ENCODE measurements around the gene PTPRH. TPM values are rescaled to one million over a fixed set of nuclear protein-coding genes. Genes with fewer than 3 reads are reported as not detected.

Gene PTPRH
- total RNA-seq, 2 experiments from 2014 or later: not detected

DNA sequence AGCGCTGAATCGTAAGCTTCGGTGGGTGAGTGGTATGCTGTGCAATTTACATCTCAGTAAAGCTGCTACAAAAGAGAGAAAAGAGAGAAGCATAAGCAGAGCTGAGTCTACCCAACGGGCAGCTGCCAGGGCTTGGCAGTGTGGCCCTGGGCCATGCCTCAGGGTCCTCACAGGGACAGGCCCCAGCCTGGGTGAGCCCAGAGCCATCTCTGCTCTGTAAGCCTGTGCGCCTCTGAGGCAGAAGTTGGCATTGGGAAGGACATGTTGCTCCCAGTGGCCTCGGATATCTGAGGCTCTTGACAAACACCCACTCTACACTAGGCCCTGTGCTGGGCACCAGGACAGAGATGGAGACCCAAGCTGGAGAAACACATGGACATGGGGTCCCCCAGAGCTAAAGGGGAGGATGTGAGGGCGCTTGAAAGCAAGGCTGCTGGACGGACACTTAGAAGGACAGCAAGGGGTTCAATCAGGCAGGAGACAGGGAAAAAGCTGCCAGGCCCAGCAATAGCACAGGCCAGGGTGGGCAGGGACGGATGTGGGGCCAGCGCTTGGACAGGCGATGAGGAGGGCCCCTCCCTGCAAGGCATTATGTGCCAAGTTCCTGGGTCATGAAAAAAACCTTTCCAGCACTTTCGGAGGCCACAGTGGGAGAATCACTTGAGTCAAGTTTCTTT, 34.8 kb upstream of the PTPRH start:
- no peak for ATAC-seq (ENCODE audit: poor library complexity)
- TF ChIP-seq, protein P1, sequence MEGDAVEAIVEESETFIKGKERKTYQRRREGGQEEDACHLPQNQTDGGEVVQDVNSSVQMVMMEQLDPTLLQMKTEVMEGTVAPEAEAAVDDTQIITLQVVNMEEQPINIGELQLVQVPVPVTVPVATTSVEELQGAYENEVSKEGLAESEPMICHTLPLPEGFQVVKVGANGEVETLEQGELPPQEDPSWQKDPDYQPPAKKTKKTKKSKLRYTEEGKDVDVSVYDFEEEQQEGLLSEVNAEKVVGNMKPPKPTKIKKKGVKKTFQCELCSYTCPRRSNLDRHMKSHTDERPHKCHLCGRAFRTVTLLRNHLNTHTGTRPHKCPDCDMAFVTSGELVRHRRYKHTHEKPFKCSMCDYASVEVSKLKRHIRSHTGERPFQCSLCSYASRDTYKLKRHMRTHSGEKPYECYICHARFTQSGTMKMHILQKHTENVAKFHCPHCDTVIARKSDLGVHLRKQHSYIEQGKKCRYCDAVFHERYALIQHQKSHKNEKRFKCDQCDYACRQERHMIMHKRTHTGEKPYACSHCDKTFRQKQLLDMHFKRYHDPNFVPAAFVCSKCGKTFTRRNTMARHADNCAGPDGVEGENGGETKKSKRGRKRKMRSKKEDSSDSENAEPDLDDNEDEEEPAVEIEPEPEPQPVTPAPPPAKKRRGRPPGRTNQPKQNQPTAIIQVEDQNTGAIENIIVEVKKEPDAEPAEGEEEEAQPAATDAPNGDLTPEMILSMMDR (IDR thresholded peaks at IDR 0.05): no peak
- peaks cover 27% of the 10 kb centered on the region for H3K4me1 ChIP-seq (ENCODE audit: insufficient read depth, low read length)
- H3K27me3 Mint-ChIP-seq: no peaks in the 10 kb centered on the region
- no peak overlapping the region for H3K27ac ChIP-seq (ENCODE audit: low read depth in 1 of 2, low read length in 2 of 2)
- no peaks in the 10 kb centered on the region for H3K27me3 ChIP-seq (ENCODE audit: control insufficient read depth in 1 of 2, insufficient read depth in 2 of 2, low read length in 2 of 2)
- H3K36me3 Mint-ChIP-seq (ENCODE audit: low read depth): peaks cover 59% of the 10 kb centered on the region
- H3K27ac Mint-ChIP-seq: no peak overlapping the region
- ChIA-PET CTCF (interaction anchor here (1.0 kb wide), 1 partner anchor 10 kb away, joined by 3 read pairs; no protein-coding TSS in a partner anchor), POLR2A (no interaction called here)
- no peak overlapping the region for H3K4me3 Mint-ChIP-seq
- no peaks in the 10 kb centered on the region for H3K9me3 ChIP-seq (ENCODE audit: control insufficient read depth in 1 of 2, insufficient read depth in 1 of 2, low read length in 2 of 2)
- DNase-seq: no peak
- no peak overlapping the region for H3K4me3 ChIP-seq (ENCODE audit: low read length)
- intact Hi-C loops (cut with DNase I, micrococcal nuclease): no loop called here
- H3K36me3 ChIP-seq (ENCODE audit: insufficient read depth, low read length): peaks cover 87% of the 10 kb centered on the region
- H3K4me1 Mint-ChIP-seq (ENCODE audit: low read depth): peaks cover 15% of the 10 kb centered on the region
- H3K9me3 Mint-ChIP-seq: no peaks in the 10 kb centered on the region

DNA sequence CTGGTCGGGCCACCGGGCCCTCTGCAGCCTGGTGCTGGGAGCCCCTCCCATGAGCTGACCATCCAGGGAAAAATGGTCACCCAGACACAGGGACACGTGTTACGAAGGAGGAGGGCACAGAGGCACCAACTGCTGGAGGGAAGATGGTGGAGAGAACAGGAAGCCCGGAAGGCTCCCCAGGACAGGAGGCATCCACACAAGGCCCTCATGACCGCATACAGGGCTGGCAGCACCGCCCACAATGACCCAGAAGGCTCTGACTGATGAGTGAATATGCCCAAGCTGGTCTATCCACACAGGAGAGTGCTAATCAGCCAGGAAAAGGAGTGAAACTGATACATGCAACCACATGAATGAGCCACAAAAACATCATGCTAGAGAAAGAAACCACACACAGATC, 33.2 kb upstream of the PTPRH start:
- Histone ChIP-seq H3K4me3 (ENCODE audit: low read length) (no peak overlapping the region), H3K4me1 (ENCODE audit: insufficient read depth, low read length) (peaks cover 10% of the 10 kb centered on the region), H3K27ac (ENCODE audit: low read depth in 1 of 2, low read length in 2 of 2) (no peak overlapping the region), H3K36me3 (ENCODE audit: insufficient read depth, low read length) (peaks cover 93% of the 10 kb centered on the region), H3K9me3 (ENCODE audit: control insufficient read depth in 1 of 2, insufficient read depth in 1 of 2, low read length in 2 of 2) (no peaks in the 10 kb centered on the region), H3K27me3 (ENCODE audit: control insufficient read depth in 1 of 2, insufficient read depth in 2 of 2, low read length in 2 of 2) (no peaks in the 10 kb centered on the region)
- no peak overlapping the region for H3K4me3 Mint-ChIP-seq
- H3K4me1 Mint-ChIP-seq (ENCODE audit: low read depth): no peaks in the 10 kb centered on the region
- peaks cover 63% of the 10 kb centered on the region for H3K36me3 Mint-ChIP-seq (ENCODE audit: low read depth)
- H3K27me3 Mint-ChIP-seq: no peaks in the 10 kb centered on the region
- ATAC-seq (ENCODE audit: poor library complexity): no peak
- CTCF ChIA-PET: interaction anchor here (0.5 kb wide), 1 partner anchor 9 kb away, joined by 3 read pairs; no protein-coding TSS in a partner anchor
- H3K9me3 Mint-ChIP-seq: no peaks in the 10 kb centered on the region
- POLR2A ChIA-PET: no interaction called here
- TF ChIP-seq, protein P1 (IDR thresholded peaks at IDR 0.05): no peak
- intact Hi-C loops (cut with DNase I, micrococcal nuclease): no loop called here
- DNase-seq: no peak
- H3K27ac Mint-ChIP-seq: no peak overlapping the region

DNA sequence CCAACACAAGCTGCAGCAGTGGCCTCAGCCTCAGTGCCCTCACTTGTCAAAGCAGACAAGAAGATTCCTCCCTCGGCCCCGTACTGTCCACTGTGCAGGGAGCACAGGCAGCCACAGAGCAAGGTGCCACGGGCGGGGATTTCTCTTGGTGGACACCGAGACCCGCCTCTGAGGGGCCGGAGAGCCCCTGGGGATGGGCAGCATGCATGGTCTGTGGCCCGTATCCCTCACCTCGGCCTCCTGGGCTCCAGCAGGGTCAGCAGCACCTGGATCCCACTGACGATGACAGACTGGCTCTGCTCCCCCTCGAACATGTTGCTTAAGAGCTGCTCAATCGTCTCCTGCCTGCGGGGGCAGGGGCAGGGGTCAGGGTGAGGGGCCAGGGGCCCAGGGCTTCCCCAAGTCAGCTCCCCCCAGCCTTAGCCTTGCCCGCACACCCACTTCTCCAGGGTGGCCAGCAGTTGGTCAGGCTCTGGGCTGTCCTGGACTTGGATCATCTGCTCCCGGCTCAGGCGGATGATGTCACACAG, 32.7 kb upstream of the PTPRH start:
- no peak for DNase-seq
- H3K27ac ChIP-seq (ENCODE audit: low read depth in 1 of 2, low read length in 2 of 2): no peak overlapping the region
- Mint-ChIP-seq H3K27me3 (no peaks in the 10 kb centered on the region), H3K4me3 (no peak overlapping the region), H3K27ac (no peak overlapping the region), H3K9me3 (no peaks in the 10 kb centered on the region), H3K4me1 (ENCODE audit: low read depth) (no peaks in the 10 kb centered on the region), H3K36me3 (ENCODE audit: low read depth) (peaks cover 69% of the 10 kb centered on the region)
- ChIA-PET POLR2A (interaction anchor here (1.7 kb wide), 1 partner anchor 17 kb away, joined by 4 read pairs; the partner anchor contains the start of gene PPP6R1), CTCF (interaction anchor here (0.5 kb wide), 1 partner anchor 10 kb away, joined by 3 read pairs; no protein-coding TSS in a partner anchor)
- no peaks in the 10 kb centered on the region for H3K27me3 ChIP-seq (ENCODE audit: control insufficient read depth in 1 of 2, insufficient read depth in 2 of 2, low read length in 2 of 2)
- peaks cover 5% of the 10 kb centered on the region for H3K4me1 ChIP-seq (ENCODE audit: insufficient read depth, low read length)
- no peak overlapping the region for H3K4me3 ChIP-seq (ENCODE audit: low read length)
- intact Hi-C loops (cut with DNase I, micrococcal nuclease): no loop called here
- H3K36me3 ChIP-seq (ENCODE audit: insufficient read depth, low read length): peaks cover 94% of the 10 kb centered on the region
- TF ChIP-seq, protein P1 (IDR thresholded peaks at IDR 0.05): no peak
- H3K9me3 ChIP-seq (ENCODE audit: control insufficient read depth in 1 of 2, insufficient read depth in 1 of 2, low read length in 2 of 2): no peaks in the 10 kb centered on the region
- ATAC-seq (ENCODE audit: poor library complexity): no peak

Data from CD4-positive, alpha-beta T cell (primary cell).